Spleen (tissue), 7 donors: ENCODE data around the gene CAPS2.

Source experiments
- POLR2A ChIP-seq, 3 donors: fragments of 450-650 bp; IDR thresholded peaks; one replicate each; pipeline ENCODE4 v1.5.1; 2017; ENCODE audit warnings: antibody characterized with exemption in 3 of 3, mild to moderate bottlenecking in 1 of 3
- TF ChIP-seq, protein P1 (sequence below), 11 experiments: fragments of 200-600 bp in 7 of 11; fragments of 450-650 bp in 4 of 11; sonication (generic) in 4 of 11; IDR thresholded peaks in 8 of 11; conservative IDR thresholded peaks in 3 of 11; 1 replicate in 7 of 11; 2 replicates in 4 of 11; pipeline versions ENCODE4 v1.4.0 to v1.8.0; 2016 to 2021; ENCODE audit warnings: antibody characterized with exemption in 11 of 11, inconsistent platforms in 4 of 11, mild to moderate bottlenecking in 1 of 11
- donor health status: DM: no; HTN: no; CAD: no; lungs with moderate emphysema.
- donor health status: DM: no; HTN: no; CAD: no.
- donor health status: DM: no; HTN: no; CAD: no.

DNA sequence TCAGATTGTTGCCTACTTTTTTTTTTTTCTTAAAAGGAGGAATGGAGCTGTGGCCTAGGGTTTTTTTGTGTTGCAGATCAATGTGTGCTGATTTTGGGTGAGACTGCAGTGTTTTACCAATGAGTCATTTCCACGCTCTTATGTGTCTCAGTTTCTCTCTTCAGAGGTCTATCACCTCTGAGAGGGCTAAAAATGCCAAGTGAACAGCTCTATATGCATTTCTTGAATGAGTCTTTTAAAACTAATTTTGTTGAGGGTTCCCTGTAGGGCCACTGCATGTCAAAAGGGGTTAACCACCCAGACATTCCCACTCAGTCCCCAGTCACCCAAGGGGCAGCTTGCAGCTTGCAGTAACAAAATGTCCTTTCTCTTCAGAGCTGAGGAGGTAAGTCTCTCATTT, 36.5 kb upstream of the CAPS2 start:
- TF ChIP-seq POLR2A (IDR thresholded peaks at IDR 0.05) = no peak
- TF ChIP-seq, protein P1, sequence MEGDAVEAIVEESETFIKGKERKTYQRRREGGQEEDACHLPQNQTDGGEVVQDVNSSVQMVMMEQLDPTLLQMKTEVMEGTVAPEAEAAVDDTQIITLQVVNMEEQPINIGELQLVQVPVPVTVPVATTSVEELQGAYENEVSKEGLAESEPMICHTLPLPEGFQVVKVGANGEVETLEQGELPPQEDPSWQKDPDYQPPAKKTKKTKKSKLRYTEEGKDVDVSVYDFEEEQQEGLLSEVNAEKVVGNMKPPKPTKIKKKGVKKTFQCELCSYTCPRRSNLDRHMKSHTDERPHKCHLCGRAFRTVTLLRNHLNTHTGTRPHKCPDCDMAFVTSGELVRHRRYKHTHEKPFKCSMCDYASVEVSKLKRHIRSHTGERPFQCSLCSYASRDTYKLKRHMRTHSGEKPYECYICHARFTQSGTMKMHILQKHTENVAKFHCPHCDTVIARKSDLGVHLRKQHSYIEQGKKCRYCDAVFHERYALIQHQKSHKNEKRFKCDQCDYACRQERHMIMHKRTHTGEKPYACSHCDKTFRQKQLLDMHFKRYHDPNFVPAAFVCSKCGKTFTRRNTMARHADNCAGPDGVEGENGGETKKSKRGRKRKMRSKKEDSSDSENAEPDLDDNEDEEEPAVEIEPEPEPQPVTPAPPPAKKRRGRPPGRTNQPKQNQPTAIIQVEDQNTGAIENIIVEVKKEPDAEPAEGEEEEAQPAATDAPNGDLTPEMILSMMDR (IDR thresholded peaks at IDR 0.05 in 8 of 11, conservative IDR thresholded peaks at IDR 0.05 in 3 of 11) = no peak
